ENCODE data around the gene DARS2.
A peak's percentile ranks its signal among the peaks of the same experiment; 100 is the strongest.
"Not testable (repeated sequence)": the region's sequence is repeated elsewhere in the genome, so short reads cannot be mapped to it uniquely, and the experiment has no call there.

DARS2 gene

GRCh38 chr1:173824315-173825081, at the start of gene DARS2, which contains the start of gene CENPL:
TSS of gene DARS2 (plus strand) at chr1:173824673. CDS start at chr1:173825230, 557 bp downstream.
TSS of gene CENPL (minus strand) at chr1:173824883. CDS start at chr1:173811299, 13,584 bp downstream.
- DNase-seq = peak; percentile 87

GRCh38 chr1:173775578-173776226, 48.8 kb upstream of the DARS2 start:
- DNase-seq = no peak

- no peak for DNase-seq
Observed at GRCh38 chr1:173779936-173780335, 44.5 kb upstream of the DARS2 start.

DNA sequence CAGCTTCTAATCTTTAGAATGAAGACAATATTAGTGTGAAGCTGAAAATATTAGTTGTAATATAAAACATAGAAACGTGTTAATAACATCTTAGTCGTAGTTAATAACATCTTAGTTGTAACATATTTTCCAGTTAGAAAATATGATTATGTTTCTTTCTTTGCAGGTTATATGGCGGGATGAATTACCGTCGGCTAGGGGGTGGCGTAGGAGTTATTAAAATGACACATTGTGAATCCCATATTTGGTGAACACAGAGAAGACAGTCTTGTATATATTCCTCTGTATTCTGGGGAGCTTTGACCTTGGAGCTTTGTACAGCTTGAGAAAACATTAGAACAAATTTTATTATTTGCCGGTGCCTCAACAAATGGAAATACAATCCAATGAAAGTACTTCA, 39.5 kb upstream of the DARS2 start:
- no peak for DNase-seq

DNA sequence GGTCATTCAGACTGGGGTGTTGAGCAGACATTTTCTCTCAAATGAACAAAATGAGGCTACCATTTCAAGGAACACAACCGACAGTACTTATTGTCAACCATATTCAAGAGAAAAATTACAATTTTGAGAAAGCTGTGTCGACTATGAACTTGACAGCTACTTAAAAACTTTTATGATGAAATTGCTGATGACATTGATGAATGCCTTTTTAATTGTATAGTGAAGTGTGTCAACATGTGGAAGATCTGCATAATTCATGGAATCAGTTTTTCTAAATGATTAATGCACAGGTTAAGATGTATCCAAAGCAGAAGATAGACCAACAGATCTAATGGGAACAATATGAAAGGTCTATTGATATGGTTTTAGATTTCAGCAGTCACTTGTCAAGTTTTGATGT, 34.6 kb upstream of the DARS2 start:
- DNase-seq = no peak

- no peak for DNase-seq
Observed at GRCh38 chr1:173798078-173798477, 26.4 kb upstream of the DARS2 start.

DNA sequence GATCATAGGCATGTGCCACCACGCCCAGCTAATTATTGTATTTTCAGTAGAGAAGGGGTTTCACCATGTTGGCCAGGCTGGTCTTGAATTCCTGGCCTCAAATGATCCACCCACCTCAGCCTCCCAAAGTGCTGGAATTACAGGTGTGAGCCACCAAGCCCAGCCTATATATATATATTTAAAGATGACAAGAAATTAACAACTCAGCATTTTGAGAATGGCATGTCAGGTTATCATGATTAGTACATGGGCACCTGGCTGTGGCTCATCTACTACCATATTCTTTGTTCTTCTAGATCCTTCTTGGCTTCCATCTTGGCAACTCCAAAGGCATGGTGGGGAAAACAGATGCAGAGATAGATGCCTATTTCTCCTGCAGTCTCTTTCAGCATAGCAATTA, 24.5 kb upstream of the DARS2 start:
- not testable (repeated sequence) for DNase-seq

- no peak for DNase-seq
Observed at GRCh38 chr1:173802961-173803360, 21.5 kb upstream of the DARS2 start.

DNA sequence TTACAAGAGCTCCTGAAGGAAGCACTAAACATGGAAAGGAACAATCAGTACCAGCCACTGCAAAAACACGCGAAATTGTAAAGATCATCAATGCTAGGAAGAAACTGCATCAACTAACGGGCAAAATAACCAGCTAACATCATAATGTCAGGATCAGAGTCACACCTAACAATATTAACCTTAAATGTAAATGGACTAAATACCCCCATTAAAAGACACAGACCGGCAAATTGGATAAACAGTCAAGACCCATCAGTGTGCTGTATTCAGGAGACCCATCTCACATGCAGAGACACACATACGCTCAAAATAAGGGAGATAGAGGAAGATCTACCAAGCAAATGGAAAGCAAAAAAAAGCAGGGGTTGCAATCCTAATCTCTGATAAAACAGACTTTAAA, 10.8 kb upstream of the DARS2 start:
- DNase-seq = not testable (repeated sequence)

GRCh38 chr1:173818459-173818858, 6.0 kb upstream of the DARS2 start:
- no peak for DNase-seq

DNA sequence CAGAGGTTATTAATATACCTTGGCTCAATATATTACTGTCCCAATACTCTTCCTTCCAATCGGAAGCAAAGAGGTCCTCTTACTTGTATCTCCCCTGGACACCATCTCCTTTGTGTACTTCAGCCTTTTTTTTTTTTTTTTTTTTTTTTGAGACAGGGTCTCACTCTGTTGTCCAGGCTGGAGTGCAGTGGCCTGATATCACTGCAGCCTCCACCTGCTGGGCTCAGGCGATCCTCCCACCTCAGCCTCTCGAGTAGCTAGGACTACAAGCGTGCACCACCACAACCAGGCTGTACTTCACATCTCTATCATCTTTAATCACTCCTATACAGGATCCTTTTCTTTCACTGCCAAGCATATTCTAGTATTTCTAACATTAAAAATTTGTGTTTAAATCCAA, 2.8 kb upstream of the DARS2 start:
- no peak for DNase-seq

DNA sequence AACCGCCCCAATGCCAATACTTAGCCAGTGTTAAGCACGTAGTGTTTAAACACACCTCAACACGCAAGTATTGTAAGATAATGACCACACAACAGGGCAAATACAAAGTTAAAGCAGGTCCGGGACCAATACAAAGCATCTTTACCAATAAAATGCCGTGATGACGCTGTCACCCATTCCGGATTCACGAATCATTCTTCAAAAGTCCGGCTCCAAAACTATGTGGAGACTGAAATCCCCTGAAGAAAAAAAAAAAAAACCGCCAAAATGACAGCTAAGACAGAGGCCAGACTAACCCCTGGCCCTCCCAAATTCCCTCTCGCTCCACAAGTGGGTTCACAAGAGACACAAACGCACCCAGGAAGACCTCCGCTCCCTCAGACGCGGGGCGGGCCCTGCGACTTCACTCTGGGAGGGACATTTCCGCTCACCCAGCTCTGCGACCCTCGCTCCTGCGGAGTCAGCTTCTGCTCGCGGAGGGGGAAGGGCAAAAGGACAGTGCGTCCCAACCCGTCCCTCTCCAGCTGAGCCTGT, 625 bp upstream of the DARS2 start:
- DNase-seq = no peak

DNA sequence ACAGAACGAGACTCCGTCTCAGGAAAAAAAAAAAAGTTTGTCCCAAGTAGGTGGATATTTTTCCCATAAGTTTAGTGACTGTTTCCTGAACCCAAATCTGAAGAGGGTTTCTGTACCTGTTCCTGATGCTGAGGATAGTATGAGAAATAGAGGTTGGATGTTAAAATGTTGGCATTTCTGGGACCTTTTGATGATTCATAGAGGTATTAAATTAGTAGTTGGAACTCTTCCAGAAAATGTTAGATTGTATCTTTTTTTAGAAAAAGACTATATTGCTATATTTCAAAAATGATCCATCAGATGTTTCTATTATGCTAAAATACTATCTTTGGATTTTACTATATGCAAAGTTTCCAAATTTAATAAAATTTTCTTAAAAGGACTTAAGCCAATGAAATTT, 3.1 kb downstream of the DARS2 start:
- DNase-seq = no peak

DNA sequence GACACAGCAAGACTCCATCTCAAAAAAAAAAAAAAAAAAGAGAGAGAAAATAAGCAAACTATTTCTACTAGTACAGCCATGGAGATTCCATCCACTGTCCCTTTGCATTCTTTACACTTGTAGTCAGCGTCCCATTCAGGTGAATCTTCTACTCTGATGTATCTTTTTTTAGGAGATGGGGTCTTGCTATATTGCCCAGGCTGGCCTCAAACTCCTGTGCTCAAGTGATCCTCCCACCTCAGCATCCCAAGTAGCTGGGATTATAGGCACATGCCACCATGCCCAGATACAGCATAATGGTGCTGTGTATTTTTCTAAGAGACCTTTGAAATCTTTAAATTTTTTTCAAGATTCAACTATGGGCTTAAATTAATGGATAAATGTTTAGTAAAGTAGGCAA, 8.3 kb downstream of the DARS2 start:
- no peak for DNase-seq

GRCh38 chr1:173852105-173852504, 27.6 kb downstream of the DARS2 start:
- no peak for DNase-seq

DNA sequence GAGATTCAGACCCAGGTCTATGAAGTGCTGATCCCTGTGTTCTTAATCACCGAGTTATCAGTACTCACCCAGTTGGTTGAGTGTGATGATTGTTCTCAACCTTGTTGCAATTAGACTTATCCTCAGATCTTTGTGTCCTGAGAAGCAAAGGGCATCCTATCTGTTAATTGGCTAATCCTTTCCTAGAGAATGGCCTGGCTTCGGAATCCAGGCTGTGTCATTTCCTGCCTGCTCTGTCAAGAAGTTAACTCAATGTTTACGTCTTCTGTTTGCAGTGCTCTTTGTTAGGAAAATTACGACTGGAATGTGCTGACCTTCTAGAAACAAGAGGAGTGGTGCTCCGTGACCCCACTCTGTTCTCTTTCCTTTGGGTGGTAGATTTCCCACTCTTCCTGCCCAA, 28.6 kb downstream of the DARS2 start:
- no peak for DNase-seq

DNA sequence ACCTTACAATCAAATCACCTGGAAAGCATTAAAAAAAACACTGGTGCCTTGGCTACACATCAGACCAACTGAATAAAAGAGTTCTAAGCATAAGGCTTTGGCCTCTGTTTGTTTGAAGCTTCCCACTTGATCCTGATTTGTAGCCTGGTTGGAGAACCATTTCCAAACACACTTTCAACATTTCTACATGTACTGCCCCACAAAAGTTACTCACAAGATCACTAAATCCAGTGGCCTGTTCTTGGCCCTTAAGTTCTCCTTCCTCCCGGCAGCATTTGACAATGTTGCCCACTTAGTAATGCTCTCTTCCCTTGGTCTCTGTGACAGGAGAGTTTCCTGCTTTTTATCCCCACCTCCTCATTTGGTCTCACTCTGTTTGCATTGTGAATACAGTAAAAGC, 31.5 kb downstream of the DARS2 start:
- DNase-seq = no peak

DNA sequence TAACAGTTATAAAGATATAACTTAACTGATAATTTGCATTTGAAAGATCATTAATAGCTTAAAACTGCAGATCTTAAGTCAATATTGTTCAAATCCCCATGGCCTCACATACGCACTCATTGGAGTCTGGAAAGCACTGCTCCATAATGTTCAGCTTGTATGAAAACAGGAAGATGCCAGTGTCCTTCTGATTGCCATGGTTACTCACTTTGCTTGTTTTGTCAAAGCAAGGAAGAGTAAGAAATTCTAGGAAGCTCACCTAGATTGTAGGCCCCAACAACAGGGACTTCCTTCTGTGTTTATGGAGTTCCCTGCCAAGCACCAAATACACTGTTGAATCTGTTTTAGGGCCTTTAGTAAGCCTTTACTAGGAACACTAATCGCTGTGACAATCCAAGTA, 32.4 kb downstream of the DARS2 start:
- no peak for DNase-seq

DNA sequence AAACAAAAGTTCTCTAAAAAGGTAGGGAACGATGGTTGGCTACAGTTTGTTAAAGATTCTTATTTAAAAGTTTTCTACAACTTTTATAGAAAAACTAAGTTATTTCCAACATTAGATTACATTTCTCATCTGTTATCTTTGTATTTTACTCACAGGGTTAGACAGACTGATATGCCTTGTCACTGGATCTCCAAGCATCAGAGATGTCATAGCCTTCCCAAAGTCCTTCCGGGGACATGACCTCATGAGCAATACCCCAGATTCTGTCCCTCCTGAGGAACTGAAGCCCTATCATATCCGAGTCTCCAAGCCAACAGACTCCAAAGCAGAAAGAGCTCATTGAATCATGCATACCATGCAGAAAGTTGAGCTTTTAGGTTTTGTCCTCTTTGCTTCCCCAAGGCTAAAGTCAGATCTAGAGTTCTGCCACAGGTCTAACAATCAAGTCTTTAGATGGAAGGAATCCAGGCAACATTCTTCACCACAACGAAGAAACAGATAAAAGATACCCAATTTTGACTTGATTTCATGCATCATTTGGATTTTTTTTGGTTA, 33.0 kb downstream of the DARS2 start:
- DNase-seq = no peak

- DNase-seq = not testable (repeated sequence)
Observed at GRCh38 chr1:173859547-173859946, 35.1 kb downstream of the DARS2 start.

DNA sequence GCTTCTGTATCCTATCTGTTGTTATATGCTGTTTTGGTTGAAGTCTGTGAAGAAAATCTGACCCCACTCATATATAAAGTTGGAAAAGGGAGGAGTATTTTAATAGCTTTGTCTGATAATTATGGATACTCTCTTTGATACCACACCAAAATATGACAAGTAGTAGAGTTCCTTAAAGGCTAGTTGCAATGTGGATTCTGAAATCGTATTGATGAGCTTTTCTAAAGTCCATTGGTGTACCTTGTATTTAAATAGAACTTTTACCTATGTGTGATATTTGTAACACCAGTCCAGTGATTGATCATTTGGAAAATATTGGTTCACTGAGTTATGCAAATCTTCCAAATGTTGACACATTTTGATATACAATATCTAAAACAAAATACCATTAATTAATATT, 35.6 kb downstream of the DARS2 start:
- no peak for DNase-seq

DNA sequence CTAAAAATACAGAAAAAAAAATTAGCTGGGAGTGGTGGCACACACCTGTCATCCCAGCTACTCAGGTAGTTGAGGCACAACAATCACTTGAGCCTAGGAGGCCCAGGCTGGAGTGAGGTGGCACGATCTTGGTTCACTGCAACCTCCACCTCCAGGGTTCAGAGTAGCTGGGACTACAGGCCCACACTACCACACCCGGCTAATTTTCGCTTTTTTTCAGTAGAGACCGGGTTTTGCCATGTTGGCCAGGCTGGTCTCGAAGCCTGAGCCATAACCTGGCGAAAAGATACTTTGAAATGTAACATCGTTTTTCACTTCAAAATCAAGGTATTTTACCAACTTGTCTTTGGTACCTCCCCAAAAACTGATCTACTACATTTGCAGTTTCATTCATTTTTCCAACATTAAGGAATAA, 37.3 kb downstream of the DARS2 start:
- DNase-seq = no peak

DNA sequence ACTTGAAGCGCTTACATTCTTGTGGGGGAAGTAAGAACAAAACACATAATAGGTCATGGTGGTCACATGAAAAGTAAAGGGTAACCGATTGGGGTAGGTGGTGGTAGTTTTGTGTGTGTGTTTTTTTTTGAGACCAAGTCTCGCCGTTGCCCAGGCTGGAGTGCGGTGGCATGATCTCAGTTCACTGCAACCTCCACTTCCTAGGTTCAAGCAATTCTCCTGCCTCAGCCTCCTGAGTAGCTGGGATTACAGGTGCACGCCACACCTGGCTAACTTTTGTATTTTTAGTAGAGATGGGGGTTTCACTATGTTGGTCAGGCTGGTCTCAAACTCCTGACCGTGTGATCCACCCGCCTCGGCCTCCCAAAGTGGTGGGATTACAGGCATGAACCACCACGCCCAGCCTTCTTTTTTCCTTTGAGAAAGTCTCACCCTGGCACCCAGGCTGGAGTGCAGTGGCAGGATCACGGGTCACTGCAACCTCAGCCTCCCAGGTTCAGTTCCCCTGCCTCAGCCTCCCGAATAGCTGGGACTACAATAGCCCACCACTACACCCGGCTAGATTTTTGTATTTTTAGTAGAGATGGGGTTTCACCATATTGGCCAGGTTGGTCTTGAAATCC, 37.8 kb downstream of the DARS2 start:
- not testable (repeated sequence) for DNase-seq

All from activated CD4-positive, alpha-beta T cell treated with anti-CD3 and anti-CD28 coated beads for 4 hours (primary cell).